Loucy (cell line): ENCODE measurements around the gene MSL2.

Source experiments
- CTCF ChIP-seq: fragments of 200-600 bp; sonication (generic); conservative IDR thresholded peaks from 2 replicates; pipeline ENCODE4 v1.5.1; 2014; ENCODE audit warnings: mild to moderate bottlenecking, antibody characterized with exemption, low read length
- EZH2phosphoT487 ChIP-seq: fragments of 200-600 bp; IDR thresholded peaks from 2 replicates; pipeline ENCODE4 v1.6.1; 2018; ENCODE audit warnings: antibody characterized with exemption, mild to moderate bottlenecking, moderate library complexity, borderline replicate concordance

DNA sequence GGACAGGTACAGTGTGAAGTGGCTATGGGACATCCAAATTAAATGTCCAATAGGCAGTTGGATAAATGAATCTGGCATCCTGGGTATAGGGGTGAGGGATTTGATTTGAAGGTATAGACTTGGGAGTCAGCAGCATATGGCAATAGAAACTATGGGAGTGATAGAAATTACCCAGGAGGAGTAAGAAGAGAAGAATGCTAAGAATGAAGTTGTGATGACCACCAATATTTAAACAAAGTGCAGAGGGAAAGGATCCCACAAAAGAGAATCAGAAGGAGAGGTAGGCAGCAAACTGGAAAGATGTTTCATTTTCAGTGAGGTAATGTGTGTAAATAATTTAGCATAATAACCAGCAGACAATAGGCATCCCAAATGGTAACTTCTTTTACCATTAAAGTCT is 13.8 kb upstream of the MSL2 start:
- TF ChIP-seq EZH2phosphoT487 (no peak), CTCF (no peak)
